Skin epidermis (tissue), 12 donors: Measurements from ENCODE around the gene AVL9.
"Not testable (repeated sequence)": the region's sequence is repeated elsewhere in the genome, so short reads cannot be mapped to it uniquely, and the experiment has no call there.

Experiments
- H3K27ac ChIP-seq, 21 experiments: fragments of 200-600 bp; sonication (generic) in 11 of 21; one replicate each; pipeline ENCODE4 v1.5.0; 2020; ENCODE audit warnings: mild to moderate bottlenecking in 3 of 21, inconsistent platforms in 2 of 21, moderate library complexity in 2 of 21
- H3K4me3 ChIP-seq, 7 experiments: fragments of 200-600 bp; sonication (generic) in 2 of 7; one replicate each; pipeline ENCODE4 v1.5.0; 2020; ENCODE audit warnings: inconsistent platforms in 2 of 7, mild to moderate bottlenecking in 2 of 7, moderate library complexity in 1 of 7

Gene AVL9

DNA sequence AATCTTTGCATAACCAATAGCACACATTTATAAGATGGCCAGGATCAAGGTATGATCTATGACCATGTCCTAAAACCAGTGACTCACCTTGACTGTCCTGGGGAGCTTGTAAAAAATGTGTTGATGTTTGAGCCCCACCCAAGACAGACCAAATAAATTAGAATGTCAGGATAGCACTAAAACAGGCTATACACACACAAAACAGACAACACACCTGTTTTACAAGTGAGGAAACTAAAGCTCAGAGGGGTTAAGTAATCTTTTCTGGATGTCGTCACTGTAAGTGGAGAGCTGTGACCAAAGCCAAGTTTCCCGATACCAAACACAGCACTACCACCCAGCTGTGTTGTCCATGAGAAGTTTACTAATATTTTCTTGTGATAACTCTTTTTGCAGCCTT lies 84.5 kb downstream of the AVL9 start:
- Histone ChIP-seq H3K27ac (no peak overlapping the region), H3K4me3 (no peak overlapping the region)

DNA sequence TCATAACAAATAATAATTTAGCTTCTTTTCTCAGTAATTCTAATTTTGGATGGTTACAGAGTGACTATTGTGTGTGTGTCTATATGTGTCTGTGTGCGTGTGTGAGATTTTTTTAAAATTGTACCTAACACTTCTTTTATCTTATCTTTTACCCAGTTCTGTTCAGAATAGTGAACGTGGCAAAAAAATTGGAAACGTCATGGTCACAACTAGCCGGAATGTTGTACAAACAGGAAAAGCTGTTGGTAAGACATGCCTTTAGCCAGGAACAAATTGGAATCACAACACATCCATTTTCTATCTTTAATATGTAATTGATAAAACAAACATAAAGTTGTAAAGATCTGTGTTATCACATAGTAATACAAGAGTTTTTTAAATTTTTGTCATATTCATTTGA lies 85.4 kb downstream of the AVL9 start:
- no peak overlapping the region for H3K27ac ChIP-seq

DNA sequence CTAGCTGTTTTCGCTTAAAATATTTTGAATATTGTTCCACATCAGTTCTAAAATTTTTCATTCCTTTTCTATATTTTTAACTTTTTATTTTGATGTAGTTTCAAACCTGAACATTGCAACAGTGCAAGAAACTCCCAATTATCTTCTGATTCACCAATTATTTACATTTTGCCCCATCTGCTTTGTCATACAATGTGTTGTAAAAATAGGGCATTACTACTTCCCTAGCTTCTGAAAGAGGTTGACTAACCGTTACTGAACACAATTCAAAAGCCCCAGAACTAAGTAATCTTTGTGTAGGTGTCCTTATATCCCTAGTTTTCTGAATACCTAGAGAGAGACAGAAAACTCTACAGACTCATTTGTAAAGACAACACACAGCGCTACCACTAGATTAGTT lies 86.7 kb downstream of the AVL9 start:
- Histone ChIP-seq H3K27ac (no peak overlapping the region), H3K4me3 (no peak overlapping the region)

More for the DNA sequence above, 85.4 kb downstream of the AVL9 start:
- H3K4me3 ChIP-seq = no peak overlapping the region

DNA sequence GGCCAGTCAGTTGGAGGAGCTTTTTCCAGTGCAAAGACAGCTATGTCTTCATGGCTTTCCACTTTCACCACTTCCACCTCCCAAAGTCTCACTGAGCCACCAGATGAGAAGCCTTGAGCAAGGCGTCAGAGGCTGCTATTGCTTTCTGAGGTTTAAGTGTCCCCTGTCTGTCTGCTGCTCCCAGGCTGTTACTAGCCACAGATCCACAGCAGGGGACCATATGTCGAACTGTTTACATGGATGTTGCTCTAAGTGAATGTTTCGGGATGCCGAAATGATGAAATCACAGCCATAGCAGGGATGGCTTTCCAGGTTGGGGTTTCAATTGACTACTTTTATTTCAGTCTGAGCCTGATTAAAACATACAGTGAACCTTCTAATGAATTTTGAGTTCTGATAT lies 88.5 kb downstream of the AVL9 start:
- no peak overlapping the region for H3K4me3 ChIP-seq
- peak overlapping the region in 1 of 21 experiments; percentile 29 for H3K27ac ChIP-seq

DNA sequence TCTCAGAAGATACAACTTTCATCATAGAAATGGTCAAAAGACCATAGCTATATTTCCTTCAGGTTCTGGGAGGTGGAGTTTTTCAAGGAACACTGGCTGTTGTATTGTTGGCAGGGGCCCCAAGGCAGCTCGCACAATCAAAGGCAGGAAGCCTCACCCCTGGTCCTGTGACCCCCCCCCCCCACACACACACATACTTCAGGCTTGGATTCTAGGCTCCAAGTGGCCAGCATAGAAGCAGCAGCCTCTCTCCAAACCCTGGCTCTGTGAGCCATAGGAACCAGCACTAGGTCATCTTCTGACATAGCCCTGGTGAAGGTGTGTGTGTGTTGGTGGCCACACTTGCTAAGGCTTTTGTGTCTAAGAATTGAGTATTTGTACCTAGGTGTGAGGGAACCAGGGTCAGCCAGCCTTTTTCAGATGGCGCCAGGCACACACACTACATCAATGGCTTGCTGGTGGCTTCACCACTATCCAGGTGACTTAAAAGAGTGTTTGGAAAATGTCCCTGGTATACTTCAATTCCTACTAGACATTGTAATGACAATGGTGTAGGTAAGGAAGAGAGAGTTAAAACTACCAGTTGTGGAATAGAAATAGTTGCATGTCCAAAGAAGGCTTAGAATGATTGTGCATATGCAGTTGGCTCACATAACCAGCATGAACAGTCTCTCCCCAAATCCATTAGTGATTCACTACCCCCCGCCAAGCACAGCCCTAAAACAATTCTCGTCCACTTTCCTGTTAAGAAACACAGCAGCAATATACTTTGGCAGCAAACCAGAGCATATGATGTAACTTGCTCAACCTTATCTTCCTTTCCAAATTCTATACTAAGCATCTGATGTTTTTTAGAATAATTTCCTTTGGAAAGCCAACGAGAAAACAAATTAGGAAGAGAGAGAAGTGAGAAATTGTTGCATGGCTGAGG lies 91.3 kb downstream of the AVL9 start:
- peak overlapping the region in 10 of 21 experiments; percentile 2 to 77 (median 34) for H3K27ac ChIP-seq
- no peak overlapping the region for H3K4me3 ChIP-seq

DNA sequence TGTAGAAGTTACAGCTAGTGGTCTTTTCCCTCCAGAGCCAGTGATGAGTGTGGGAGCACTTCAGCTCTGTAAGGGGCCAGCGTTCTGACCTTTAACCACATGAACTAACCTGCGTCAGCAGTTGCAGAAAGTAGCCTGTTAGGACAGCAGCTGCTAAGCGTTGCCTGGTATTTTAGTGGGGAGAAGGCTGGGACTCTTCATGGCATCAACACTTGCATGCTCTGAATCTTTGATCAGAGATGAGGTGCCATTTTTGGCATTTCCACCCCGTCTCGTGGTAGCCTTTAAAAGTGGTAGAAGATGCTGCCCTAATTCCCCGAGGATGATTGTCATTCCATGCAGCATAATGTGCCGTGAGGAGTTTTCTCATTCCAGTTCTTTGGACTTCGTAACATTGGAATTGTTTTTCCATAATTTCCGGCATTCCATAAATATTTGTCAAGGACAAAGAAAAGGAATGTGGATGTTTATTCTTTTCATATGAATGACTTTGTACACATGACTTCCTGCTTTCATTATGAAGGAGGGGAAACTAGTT lies 92.2 kb downstream of the AVL9 start:
- Histone ChIP-seq H3K27ac (peak overlapping the region in 8 of 21 experiments; percentile 2 to 77 (median 52)), H3K4me3 (no peak overlapping the region)

DNA sequence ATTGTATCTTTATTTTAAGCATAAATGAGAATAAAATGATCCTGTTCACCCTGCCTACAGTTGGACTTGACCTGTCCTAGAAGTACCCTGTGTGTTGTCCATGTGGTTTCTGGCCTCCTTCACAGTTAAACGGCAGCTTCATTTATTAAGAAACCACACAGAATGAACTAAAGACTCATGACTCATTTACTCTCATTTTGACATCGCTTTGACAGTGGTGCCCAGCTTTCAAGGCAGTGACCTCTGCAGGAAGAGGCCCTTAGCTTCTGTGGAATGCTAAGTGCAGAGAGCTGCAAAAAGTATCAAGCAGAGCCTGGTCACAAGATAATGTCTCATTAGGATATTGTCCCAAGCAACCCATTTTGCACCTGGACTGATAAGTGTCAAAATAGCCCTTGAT lies 93.4 kb downstream of the AVL9 start:
- Histone ChIP-seq H3K27ac (peak overlapping the region in 7 of 21 experiments; percentile 4 to 66 (median 36)), H3K4me3 (no peak overlapping the region)

DNA sequence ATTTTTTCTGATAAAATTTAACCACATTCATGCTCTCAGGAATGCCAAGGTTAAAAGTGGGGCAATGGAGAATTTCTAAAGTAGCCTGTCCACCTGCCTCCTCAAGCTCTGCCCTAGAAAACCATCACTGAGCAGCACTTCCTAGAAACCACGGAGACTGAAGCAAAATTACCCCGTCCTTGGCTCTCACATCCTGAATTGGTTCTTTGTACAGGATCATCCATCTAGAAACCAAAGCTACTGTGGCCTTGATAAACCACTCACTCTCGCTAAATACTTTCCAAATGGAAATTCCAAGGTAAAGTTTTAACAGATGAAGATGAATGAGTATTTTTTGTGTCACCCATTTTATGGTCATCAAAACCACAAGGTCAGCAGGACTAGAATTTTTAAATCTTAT lies 96.6 kb downstream of the AVL9 start:
- no peak overlapping the region for H3K4me3 ChIP-seq
- H3K27ac ChIP-seq = no peak overlapping the region

DNA sequence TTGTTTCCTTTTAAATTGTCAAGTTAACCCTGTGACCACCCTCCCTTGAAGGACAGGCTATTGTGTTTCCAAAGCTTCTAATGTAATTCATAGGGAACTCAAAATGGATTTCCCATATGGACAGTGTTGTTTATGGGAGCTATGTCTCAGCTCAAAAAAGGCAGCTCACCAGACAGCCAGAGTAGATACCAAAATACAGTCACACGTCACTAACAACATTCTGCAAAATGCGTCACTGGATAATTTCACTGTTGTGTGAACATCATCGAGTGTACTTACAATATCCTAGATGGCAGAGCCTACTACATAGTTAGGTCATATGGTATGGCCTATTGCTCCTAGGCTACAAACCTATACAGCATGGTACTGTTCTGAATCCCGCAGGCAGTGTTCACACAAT lies 97.4 kb downstream of the AVL9 start:
- H3K27ac ChIP-seq = no peak overlapping the region
- H3K4me3 ChIP-seq = no peak overlapping the region

DNA sequence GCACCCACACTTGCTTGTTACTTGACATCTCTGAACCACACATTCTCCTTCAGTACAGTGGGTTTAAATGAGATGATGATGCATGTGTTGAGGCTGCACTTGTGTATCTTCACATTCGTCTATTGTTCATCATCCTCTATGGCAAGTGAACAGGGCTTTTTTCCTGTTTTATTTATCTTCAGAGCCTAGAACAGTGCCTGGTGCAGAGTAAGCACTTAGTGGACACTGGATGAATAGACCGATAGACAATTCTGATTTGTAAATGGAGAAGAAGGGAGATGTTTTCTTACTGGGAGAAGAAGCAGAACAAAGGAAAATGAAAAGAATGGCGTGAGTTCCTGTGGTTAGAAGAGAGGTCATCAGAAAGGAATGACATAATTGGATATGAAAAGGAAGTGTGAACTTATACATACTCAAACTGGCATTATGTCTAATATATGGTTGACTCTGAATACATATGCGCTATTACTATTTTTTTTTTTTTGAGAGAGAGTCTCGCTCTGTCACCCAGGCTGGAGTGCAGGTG lies 99.7 kb downstream of the AVL9 start:
- H3K27ac ChIP-seq = no peak overlapping the region
- no peak overlapping the region for H3K4me3 ChIP-seq

DNA sequence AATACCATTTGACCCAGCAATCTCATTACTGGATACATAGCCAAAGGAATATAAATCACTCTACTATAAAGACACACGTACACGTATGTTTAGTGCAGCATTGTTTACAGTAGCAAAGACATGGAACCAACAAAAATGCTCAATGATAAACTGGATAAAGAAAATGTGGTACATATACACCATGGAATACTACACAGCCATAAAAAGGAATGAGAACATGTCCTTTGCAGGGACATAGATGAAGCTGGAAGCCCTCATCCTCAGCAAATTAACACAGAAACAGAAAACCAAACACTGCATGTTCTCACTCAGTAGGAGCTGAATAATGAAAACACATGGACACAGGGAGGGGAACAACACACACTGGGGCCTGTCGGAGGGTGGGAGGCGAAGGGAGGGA lies 105.9 kb downstream of the AVL9 start:
- not testable (repeated sequence) for H3K27ac ChIP-seq, H3K4me3 ChIP-seq

DNA sequence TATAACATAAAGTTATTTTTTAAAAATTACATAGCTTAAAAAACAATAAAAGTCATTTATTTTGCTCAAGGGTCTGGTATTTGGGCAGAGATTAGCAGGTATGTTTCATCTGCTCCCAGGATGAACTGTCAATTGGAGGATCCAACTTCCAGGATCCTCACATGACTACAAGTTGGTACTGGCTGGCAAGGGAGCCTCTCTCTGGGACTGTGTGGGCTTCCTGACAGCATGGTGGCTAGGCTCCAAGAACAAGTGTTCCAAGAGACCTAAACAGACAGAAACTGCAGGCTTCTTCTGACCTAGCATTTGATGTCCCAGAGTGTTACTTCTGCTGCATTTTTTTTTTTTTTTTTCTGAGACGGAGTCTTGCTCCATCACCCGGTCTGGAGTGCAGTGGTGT lies 107.2 kb downstream of the AVL9 start:
- H3K27ac ChIP-seq = no peak overlapping the region
- H3K4me3 ChIP-seq = no peak overlapping the region

DNA sequence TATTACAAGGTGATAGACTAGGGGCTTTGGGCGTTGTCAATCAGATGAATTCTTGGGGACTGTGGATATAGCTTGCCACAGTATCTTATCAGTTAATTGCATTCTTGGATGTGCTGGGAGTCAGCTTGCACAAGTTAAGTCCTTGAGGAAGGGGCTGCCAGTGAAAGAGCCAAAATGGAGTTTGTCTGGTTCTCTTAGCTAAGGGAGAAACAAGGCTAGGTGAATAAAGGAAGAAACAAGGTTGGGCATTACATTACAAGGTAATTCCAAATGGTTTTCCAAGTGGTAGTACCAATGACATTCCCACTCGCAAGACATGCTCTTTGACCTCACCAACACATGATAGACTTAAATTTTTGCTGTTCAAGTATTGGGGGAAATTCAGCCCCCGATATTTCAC lies 108.2 kb downstream of the AVL9 start:
- H3K27ac ChIP-seq, H3K4me3 ChIP-seq: not testable (repeated sequence)

DNA sequence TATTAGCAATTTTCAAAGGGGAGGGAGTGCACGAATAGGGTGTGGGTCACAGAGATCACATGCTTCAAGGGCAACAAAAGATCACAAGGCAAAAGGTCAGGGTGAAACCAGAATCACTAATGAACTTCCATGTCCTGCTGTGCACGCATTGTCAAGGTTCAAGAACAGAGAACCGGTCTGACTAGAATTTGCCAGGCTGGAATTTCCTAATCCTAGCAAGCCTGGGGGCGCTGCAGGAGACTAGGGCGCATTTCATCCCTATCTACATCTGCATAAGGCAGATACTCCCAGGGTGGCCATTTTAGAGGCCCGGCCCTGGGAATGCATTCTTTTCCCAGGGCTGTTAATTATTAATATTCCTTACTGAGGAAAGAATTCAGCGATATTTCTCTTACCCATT lies 108.8 kb downstream of the AVL9 start:
- H3K4me3 ChIP-seq, H3K27ac ChIP-seq: not testable (repeated sequence)

DNA sequence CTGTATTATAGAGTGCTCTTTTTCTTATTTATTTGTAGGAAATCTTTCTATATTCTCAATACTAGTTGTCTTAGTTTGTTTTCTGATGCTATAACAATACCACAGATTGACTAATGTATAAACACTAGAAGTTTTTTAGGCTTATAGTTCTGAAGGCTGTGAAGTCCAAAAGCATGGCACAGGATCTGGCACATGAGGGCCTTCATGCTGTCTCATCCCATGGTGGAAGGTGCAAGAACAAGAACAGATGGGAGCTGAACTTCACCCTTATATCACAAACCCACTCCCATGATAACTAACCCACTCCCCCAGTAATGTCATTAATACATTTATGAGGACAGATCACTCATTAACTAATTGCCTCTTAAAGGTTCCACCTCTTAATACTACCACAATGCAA lies 109.7 kb downstream of the AVL9 start:
- H3K4me3 ChIP-seq = no peak overlapping the region
- H3K27ac ChIP-seq = no peak overlapping the region

DNA sequence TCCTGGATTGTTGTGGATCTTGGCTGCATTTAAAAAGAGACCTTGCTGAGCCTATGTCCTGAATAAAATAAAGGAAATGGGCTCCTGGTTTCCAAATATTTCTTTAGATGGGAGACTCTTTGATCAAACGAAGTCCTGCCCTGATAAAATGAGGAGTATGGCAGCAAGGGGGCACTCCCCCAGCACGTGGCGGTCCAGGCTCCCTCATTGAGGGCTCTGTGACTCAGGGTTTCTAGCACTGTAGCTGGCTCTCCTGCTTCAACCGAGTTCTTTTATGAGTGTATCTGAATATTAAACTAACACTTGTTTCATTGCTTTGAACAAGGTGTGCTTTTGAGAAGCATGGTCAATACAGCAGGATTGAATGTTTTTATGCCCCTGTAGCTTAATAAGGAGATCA lies 114.2 kb downstream of the AVL9 start:
- Histone ChIP-seq H3K27ac (no peak overlapping the region), H3K4me3 (no peak overlapping the region)

DNA sequence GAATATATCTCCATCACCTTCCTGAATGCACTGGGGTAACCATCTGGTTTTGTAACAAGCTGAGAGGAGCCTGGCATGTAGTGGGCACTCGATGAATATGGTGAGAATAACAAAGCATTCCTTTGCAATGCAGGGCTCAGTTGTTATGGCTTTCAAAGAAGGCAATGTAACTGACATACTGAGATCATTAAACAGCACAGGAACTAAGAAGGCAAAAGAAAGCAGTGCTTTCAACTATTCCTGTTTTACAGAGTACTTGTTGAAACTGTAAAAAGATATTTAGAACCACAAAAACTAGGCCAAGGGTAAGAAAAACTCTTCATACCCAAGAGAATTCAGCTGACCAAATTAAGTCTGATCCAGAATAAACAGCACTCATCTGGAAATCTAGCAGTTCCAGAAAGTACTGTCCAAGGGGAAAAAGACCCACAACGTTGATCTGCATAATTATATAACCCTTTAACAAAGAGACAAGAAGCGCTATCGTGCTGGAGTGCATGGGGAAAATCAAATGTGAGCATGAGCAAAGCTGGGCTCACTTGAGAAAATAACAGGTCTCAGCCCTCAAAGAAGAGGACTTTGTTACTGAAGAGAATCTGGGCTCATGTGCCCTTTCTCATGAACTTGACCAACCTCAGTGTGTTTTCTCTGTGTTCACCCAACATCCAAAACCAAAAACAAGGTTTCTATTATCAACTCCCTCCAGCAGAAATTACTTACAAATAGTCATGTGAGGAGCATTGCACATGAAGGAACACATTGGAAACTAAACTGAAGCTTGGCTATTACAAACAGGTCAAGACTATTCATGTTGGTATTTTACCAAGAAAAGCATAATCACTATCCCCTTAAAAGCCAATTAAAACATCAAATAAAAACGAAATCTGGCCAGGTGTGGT lies 116.2 kb downstream of the AVL9 start:
- H3K4me3 ChIP-seq = no peak overlapping the region
- H3K27ac ChIP-seq = peak overlapping the region in 6 of 21 experiments; percentile 3 to 61 (median 34)

DNA sequence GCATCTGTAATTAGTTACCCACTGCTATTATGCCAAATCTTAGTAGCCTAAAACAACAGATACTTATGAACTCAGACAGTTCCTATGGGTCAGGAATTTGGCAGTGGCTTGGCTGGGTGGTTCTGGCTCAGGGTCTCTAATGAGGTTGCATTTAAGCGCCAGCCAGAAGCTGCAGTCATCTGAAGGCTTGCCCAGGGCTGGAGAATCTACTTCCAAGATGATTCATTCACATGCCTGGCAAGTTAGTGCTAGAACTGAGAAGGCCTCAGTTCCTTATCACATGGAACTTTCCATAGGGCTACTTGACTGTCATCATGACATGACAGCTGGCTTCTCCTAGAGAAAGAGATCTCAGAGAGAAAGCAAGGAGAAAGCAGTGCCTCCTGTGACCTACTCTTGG lies 121.3 kb downstream of the AVL9 start:
- Histone ChIP-seq H3K4me3 (no peak overlapping the region), H3K27ac (peak overlapping the region in 1 of 21 experiments; percentile 32)

DNA sequence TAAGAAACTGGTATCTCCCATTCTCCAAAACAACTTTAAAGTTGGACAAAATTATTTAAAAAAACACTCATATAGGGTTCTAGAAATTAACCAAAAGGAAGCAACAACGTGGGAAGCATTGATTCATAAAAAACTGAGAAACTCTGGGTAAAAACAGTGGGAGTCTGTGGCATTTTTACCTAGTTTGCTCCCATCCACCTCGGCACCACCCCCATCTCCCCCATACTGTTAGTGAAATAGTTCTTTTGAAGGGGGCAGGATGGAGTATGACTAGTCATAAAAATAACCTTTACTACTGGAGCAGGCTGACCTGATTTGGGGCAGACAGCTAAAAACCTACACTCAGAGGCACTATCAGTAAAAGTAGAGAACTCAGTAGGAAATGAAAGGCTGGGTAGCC lies 123.2 kb downstream of the AVL9 start:
- Histone ChIP-seq H3K27ac (no peak overlapping the region), H3K4me3 (no peak overlapping the region)

DNA sequence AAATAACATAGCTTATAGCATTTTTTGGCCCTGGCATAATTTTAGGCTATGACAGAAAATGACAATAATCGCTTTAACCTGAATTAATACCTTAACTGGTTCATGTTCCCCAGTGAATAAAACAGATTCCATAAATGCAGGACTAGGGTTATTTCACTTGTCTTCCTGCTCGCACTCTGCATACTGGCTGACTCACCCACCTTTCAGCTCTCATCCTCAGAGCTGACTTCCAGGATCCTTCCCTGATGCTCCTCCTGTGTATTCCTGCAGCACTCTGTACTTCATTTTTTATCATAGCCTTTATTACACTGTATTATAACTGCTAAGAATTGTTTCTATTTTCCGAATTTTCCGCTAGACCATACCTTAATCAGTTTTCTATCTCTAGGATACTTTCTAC lies 123.7 kb downstream of the AVL9 start:
- no peak overlapping the region for H3K4me3 ChIP-seq
- no peak overlapping the region for H3K27ac ChIP-seq
